ENCODE results near the gene STS.

The STS gene

GRCh38 chrX:7184816-7185215 lies 37.3 kb downstream of the STS start:
- no peak for DNase-seq

- no peak for DNase-seq
These were observed 41.2 kb downstream of the STS start for GRCh38 chrX:7188672-7189071.

GRCh38 chrX:7190157-7190556 lies 42.6 kb downstream of the STS start:
- no peak for DNase-seq

GRCh38 chrX:7191681-7192110 lies 44.2 kb downstream of the STS start:
- no peak for DNase-seq

GRCh38 chrX:7192871-7193270 lies 45.4 kb downstream of the STS start:
- no peak for DNase-seq

DNA sequence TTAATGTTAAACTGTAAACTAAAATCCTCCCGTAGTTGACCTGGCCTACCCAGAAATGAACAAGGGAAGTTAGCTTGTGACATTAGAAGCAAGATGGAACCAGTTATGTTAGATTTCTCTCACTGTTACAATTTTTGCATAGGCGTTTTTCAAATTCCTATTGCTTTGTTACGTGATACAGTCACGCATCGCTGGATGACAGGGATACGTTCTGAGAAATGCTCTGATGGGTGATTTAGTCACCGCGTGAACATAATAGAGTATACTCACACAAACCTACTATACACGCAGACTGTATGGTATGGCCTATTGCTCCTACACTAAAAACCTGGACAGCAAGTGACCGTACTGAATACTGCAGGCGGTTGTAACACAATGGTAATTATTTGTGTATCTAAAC lies 47.1 kb downstream of the STS start:
- DNase-seq = no peak
